HCT116 (cell line): Measurements from ENCODE around the gene KRTAP9-7.

Experiments
- CTCF ChIP-seq, 3 experiments: fragments of 200-600 bp in 1 of 3; sonication (generic) in 1 of 3; IDR thresholded peaks in 2 of 3; conservative IDR thresholded peaks in 1 of 3; 2 replicates each; pipeline ENCODE4 v1.5.1; 2012 to 2017; ENCODE audit warnings: low read depth in 2 of 3, low read length in 2 of 3, antibody characterized with exemption in 1 of 3, borderline replicate concordance in 1 of 3, control low read depth in 1 of 3, mild to moderate bottlenecking in 1 of 3, mixed read lengths in 1 of 3, mixed run types in 1 of 3, moderate library complexity in 1 of 3; ENCODE audit not compliant: insufficient read depth in 1 of 3
- EGR1 ChIP-seq: IDR thresholded peaks from 2 replicates; pipeline ENCODE4 v1.6.1; 2012; ENCODE audit warnings: low read depth
- EZH2 ChIP-seq: fragments of 200-600 bp; sonication (generic); IDR thresholded peaks from 2 replicates; pipeline ENCODE4 v1.6.1; 2017; ENCODE audit warnings: antibody characterized with exemption, mixed run types
- JUND ChIP-seq: IDR thresholded peaks from 2 replicates; pipeline ENCODE4 v1.6.1; 2012
- MAX ChIP-seq: IDR thresholded peaks from 2 replicates; pipeline ENCODE4 v1.6.1; 2012
- POLR2A ChIP-seq: IDR thresholded peaks from 2 replicates; pipeline ENCODE4 v1.7.0; 2011; ENCODE audit warnings: borderline replicate concordance; ENCODE audit not compliant: insufficient read depth, insufficient read length; ENCODE audit errors: extremely low read depth
- POLR2AphosphoS5 ChIP-seq: IDR thresholded peaks from 2 replicates; pipeline ENCODE4 v1.6.1; 2011; ENCODE audit warnings: mild to moderate bottlenecking, low read depth, low read length, moderate library complexity
- SRF ChIP-seq: IDR thresholded peaks from 2 replicates; pipeline ENCODE4 v1.6.1; 2012; ENCODE audit warnings: low read depth
- YY1 ChIP-seq: IDR thresholded peaks from 2 replicates; pipeline ENCODE4 v1.6.1; 2011; ENCODE audit warnings: low read length, low read depth, moderate library complexity, mild to moderate bottlenecking; ENCODE audit not compliant: insufficient replicate concordance; ENCODE audit errors: extremely low read depth

GRCh38 chr17:41265078-41265477, 10.4 kb upstream of the KRTAP9-7 start, which contains the start of gene KRTAP9-6:
- TF ChIP-seq EGR1 (no peak), CTCF (IDR thresholded peaks at IDR 0.05 in 2 of 3, conservative IDR thresholded peaks at IDR 0.05 in 1 of 3; ENCODE audit: borderline replicate concordance in 1 of 3, insufficient read depth in 1 of 3, low read depth in 2 of 3, low read length in 2 of 3) (no peak), POLR2A (no peak), EZH2 (no peak), JUND (no peak), MAX (no peak), YY1 (no peak), SRF (no peak), POLR2AphosphoS5 (no peak)
